ENCODE results near the gene KRTAP12-2.
"Not testable (repeated sequence)": the region's sequence is repeated elsewhere in the genome, so short reads cannot be mapped to it uniquely, and the experiment has no call there.

DNA sequence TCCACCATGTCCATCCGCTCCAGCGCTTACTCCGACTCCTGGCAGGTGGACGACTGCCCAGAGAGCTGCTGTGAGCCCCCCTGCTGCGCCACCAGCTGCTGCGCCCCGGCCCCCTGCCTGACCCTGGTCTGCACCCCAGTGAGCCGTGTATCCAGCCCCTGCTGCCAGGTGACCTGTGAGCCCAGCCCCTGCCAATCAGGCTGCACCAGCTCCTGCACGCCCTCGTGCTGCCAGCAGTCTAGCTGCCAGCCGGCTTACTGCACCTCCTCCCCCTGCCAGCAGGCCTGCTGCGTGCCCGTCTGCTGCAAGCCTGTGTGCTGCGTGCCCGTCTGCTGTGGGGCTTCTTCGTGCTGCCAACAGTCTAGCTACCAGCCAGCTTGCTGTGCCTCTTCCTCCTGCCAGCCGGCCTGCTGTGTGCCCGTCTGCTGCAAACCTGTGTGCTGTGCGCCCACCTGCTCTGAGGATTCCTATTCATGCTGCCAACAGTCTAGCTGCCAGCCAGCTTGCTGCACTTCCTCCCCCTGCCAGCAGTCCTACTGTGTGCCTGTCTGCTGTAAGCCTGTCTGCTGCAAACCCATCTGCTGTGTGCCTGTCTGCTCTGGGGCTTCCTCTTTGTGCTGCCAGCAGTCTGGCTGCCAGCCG is 39.4 kb downstream of the KRTAP12-2 start:
- TF ChIP-seq, protein P1, sequence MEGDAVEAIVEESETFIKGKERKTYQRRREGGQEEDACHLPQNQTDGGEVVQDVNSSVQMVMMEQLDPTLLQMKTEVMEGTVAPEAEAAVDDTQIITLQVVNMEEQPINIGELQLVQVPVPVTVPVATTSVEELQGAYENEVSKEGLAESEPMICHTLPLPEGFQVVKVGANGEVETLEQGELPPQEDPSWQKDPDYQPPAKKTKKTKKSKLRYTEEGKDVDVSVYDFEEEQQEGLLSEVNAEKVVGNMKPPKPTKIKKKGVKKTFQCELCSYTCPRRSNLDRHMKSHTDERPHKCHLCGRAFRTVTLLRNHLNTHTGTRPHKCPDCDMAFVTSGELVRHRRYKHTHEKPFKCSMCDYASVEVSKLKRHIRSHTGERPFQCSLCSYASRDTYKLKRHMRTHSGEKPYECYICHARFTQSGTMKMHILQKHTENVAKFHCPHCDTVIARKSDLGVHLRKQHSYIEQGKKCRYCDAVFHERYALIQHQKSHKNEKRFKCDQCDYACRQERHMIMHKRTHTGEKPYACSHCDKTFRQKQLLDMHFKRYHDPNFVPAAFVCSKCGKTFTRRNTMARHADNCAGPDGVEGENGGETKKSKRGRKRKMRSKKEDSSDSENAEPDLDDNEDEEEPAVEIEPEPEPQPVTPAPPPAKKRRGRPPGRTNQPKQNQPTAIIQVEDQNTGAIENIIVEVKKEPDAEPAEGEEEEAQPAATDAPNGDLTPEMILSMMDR (IDR thresholded peaks at IDR 0.05) = not testable (repeated sequence)
- TF ChIP-seq, protein P2, sequence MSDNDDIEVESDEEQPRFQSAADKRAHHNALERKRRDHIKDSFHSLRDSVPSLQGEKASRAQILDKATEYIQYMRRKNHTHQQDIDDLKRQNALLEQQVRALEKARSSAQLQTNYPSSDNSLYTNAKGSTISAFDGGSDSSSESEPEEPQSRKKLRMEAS (CRISPR knock-in tag; IDR thresholded peaks at IDR 0.05) = not testable (repeated sequence)
- TF ChIP-seq ZNF232 (CRISPR knock-in tag; IDR thresholded peaks at IDR 0.05); SP1 (CRISPR knock-in tag; conservative IDR thresholded peaks at IDR 0.05); CREB1 (CRISPR knock-in tag; IDR thresholded peaks at IDR 0.05); ZNF532 (CRISPR knock-in tag; IDR thresholded peaks at IDR 0.05; ENCODE audit: borderline replicate concordance); USF1 (CRISPR knock-in tag; IDR thresholded peaks at IDR 0.05); ATF2 (CRISPR knock-in tag; IDR thresholded peaks at IDR 0.05; ENCODE audit: borderline replicate concordance, low read depth); FOXP1 (CRISPR knock-in tag; IDR thresholded peaks at IDR 0.05; ENCODE audit: borderline replicate concordance); RELA (CRISPR knock-in tag; IDR thresholded peaks at IDR 0.05; ENCODE audit: borderline replicate concordance); FOXJ3 (CRISPR knock-in tag; IDR thresholded peaks at IDR 0.05; ENCODE audit: borderline replicate concordance); TEAD4 (CRISPR knock-in tag; IDR thresholded peaks at IDR 0.05): not testable (repeated sequence)
- TF ChIP-seq, protein P3, sequence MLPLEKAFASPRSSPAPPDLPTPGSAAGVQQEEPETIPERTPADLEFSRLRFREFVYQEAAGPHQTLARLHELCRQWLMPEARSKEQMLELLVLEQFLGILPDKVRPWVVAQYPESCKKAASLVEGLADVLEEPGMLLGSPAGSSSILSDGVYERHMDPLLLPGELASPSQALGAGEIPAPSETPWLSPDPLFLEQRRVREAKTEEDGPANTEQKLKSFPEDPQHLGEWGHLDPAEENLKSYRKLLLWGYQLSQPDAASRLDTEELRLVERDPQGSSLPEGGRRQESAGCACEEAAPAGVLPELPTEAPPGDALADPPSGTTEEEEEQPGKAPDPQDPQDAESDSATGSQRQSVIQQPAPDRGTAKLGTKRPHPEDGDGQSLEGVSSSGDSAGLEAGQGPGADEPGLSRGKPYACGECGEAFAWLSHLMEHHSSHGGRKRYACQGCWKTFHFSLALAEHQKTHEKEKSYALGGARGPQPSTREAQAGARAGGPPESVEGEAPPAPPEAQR (CRISPR knock-in tag; IDR thresholded peaks at IDR 0.05) = not testable (repeated sequence)
- TF ChIP-seq, protein P4, sequence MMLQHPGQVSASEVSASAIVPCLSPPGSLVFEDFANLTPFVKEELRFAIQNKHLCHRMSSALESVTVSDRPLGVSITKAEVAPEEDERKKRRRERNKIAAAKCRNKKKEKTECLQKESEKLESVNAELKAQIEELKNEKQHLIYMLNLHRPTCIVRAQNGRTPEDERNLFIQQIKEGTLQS (CRISPR knock-in tag; conservative IDR thresholded peaks at IDR 0.05) = not testable (repeated sequence)
